Fibroblast of the aortic adventitia (primary cell): Measurements from ENCODE around the gene GREB1. TPM values are rescaled to one million over a fixed set of nuclear protein-coding genes. Genes with fewer than 3 reads are reported as not detected.

ENCODE experiments used
- DNase-seq: peaks from one replicate; pipeline ENCODE4 v3.0.0-alpha.2; 2010; ENCODE audit warnings: low read depth
- H3K4me3 ChIP-seq: 2 replicates; pipeline ENCODE4 v1.5.1; 2011; ENCODE audit warnings: low read depth, mild to moderate bottlenecking, control low read depth, low read length, moderate library complexity
- total RNA-seq: library from RNA; depleted of rRNA; stranded (reverse); fragments of >200 nt; gene quantifications from 2 replicates; pipeline ENCODE4 v1.2.3, GENCODE V29; 2012; ENCODE audit warnings: low replicate concordance
- TF ChIP-seq, protein P1 (sequence below): IDR thresholded peaks from 2 replicates; pipeline ENCODE4 v1.5.1; 2011; ENCODE audit warnings: mild to moderate bottlenecking, low read length, control low read depth, inconsistent platforms; ENCODE audit not compliant: insufficient read depth

The GREB1 gene
- total RNA-seq, 1 donor: under 0.01 TPM

DNA sequence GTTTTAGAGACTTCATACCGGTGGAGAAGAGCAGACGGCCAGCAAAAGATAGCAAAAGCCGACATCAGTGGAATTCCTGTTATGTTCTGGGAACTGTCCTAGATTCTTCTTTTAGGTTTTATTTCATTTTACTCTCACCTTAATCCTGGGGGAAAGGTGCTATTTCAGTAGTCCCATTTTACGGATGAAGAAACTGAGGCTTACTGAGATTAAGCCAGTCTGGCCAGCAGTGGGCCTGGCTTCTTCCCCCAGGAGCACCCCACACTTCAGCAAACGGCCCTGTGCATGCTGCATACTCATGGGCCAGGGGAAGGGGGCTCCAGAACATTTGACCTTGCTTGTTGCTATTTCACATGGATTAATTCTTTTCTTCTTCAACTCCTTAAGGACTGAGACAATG lies 79.5 kb downstream of the GREB1 start:
- no peak for DNase-seq
- TF ChIP-seq, protein P1, sequence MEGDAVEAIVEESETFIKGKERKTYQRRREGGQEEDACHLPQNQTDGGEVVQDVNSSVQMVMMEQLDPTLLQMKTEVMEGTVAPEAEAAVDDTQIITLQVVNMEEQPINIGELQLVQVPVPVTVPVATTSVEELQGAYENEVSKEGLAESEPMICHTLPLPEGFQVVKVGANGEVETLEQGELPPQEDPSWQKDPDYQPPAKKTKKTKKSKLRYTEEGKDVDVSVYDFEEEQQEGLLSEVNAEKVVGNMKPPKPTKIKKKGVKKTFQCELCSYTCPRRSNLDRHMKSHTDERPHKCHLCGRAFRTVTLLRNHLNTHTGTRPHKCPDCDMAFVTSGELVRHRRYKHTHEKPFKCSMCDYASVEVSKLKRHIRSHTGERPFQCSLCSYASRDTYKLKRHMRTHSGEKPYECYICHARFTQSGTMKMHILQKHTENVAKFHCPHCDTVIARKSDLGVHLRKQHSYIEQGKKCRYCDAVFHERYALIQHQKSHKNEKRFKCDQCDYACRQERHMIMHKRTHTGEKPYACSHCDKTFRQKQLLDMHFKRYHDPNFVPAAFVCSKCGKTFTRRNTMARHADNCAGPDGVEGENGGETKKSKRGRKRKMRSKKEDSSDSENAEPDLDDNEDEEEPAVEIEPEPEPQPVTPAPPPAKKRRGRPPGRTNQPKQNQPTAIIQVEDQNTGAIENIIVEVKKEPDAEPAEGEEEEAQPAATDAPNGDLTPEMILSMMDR: no peak
- H3K4me3 ChIP-seq: no peak overlapping the region

DNA sequence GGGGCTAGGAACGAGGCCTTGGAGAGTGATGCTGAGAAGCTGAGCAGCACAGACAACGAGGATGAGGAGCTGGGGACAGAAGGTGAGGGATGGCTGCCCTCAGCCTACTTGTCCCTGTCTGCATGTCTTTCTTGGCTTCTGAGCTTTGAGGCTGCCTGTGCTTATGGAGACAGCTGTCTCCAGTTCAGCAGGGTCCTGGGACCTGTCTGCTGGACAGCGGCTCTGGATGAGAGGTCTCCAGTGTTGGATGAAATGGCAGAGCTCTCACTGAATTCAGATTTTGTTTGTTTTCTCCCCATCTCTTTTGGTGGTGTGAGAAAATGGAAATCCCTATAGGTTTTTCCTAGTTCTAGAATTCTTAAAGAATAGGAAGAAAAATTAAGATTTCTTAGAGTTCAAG lies 81.4 kb downstream of the GREB1 start:
- DNase-seq: no peak
- H3K4me3 ChIP-seq: no peak overlapping the region
- TF ChIP-seq, protein P1: no peak

- TF ChIP-seq, protein P1: no peak
- H3K4me3 ChIP-seq: no peak overlapping the region
- no peak for DNase-seq
Observed at GRCh38 chr2:11616097-11616687, 82.3 kb downstream of the GREB1 start.

DNA sequence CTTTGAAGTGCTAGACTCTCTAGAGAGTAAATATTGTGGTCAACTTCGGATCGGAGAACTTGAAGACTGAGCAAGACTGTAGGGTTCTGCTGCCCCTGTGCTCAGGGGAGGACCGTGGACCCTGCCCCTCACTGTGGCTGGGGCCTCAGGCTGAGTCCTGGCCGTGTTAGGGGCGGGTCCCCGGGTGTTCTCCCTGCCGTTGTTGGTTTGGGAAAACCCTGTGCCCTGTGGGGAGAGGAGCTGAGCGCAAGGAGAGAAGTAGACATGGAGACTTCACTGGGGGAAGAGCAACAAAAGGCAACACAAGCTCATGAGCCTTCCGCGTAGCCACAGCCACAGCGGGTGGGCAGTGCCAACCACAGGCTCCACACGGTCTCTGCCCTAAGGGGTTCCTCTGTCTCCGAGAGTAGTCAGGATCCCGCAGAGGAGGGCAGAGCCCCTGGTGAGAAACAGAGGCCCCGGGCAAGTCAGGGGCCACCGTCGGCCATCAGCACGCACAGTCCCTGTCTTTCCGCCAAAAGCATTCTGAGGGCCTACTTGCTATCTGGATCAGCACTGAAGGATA lies 83.1 kb downstream of the GREB1 start:
- no peak for DNase-seq
- no peak overlapping the region for H3K4me3 ChIP-seq
- TF ChIP-seq, protein P1: no peak

- TF ChIP-seq, protein P1: no peak
- no peak overlapping the region for H3K4me3 ChIP-seq
Observed at GRCh38 chr2:11617527-11617926, 83.7 kb downstream of the GREB1 start.

GRCh38 chr2:11617984-11618707 lies 84.3 kb downstream of the GREB1 start:
- DNase-seq: no peak
- TF ChIP-seq, protein P1: no peak
- no peak overlapping the region for H3K4me3 ChIP-seq

More at GRCh38 chr2:11617527-11617926, 83.7 kb downstream of the GREB1 start:
- no peak for DNase-seq
